SU-DHL-6 (cell line): Measurements from ENCODE around the gene RGL1.

Source experiments
- H2AFZ ChIP-seq: fragments of 200-600 bp; sonication (generic); 2 replicates; pipeline ENCODE4 v1.6.1; 2014; ENCODE audit warnings: low read depth, mild to moderate bottlenecking, moderate library complexity, mixed read lengths, antibody characterized with exemption, low read length; ENCODE audit not compliant: severe bottlenecking
- H3F3A ChIP-seq: fragments of 200-600 bp; shearing (Covaris generic); 2 replicates; pipeline ENCODE4 v1.6.0; 2016; ENCODE audit warnings: antibody characterized with exemption, mild to moderate bottlenecking; ENCODE audit not compliant: insufficient read depth
- H3K27ac ChIP-seq: fragments of 200-600 bp; sonication (generic); 2 replicates; pipeline ENCODE4 v1.5.1; 2016; ENCODE audit warnings: low read depth, mild to moderate bottlenecking, low read length, moderate library complexity, mixed read lengths
- H3K27me3 ChIP-seq: fragments of 200-600 bp; sonication (generic), shearing (Covaris generic); 2 replicates; pipeline ENCODE4 v1.6.0; 2014; ENCODE audit warnings: mild to moderate bottlenecking, low read length
- H3K36me3 ChIP-seq: fragments of 200-600 bp; sonication (generic); 2 replicates; pipeline ENCODE4 v1.6.1; 2014; ENCODE audit warnings: mild to moderate bottlenecking, low read length, mixed read lengths
- H3K4me2 ChIP-seq: fragments of 300-600, 200-600 bp; shearing (Covaris generic), sonication (generic); 2 replicates; pipeline ENCODE4 v1.6.0; 2014; ENCODE audit warnings: low read length, low read depth, mild to moderate bottlenecking; ENCODE audit not compliant: poor library complexity, severe bottlenecking
- H3K4me3 ChIP-seq: fragments of 200-600 bp; sonication (generic); 2 replicates; pipeline ENCODE4 v1.5.1; 2014; ENCODE audit warnings: antibody characterized with exemption, low read length, mild to moderate bottlenecking, mixed read lengths; ENCODE audit not compliant: insufficient read depth, poor library complexity, severe bottlenecking
- H3K79me2 ChIP-seq: fragments of 200-600 bp; sonication (generic); 2 replicates; pipeline ENCODE4 v1.6.1; 2014; ENCODE audit warnings: mild to moderate bottlenecking, low read length, moderate library complexity; ENCODE audit not compliant: insufficient read depth
- H3K9ac ChIP-seq: fragments of 200-600 bp; sonication (generic); 2 replicates; pipeline ENCODE4 v1.7.0; 2014; ENCODE audit warnings: mild to moderate bottlenecking, low read length
- H3K9me2 ChIP-seq: fragments of 200-600 bp; sonication (generic); replicated peaks from 2 replicates; pipeline ENCODE4 v1.6.1; 2014; ENCODE audit warnings: low read length; ENCODE audit not compliant: insufficient read depth
- H3K9me3 ChIP-seq: fragments of 200-600 bp; sonication (generic); 2 replicates; pipeline ENCODE4 v1.6.1; 2014; ENCODE audit warnings: low read length, mixed read lengths; ENCODE audit not compliant: insufficient read depth
- H4K20me1 ChIP-seq: fragments of 200-600 bp; sonication (generic); 2 replicates; pipeline ENCODE4 v1.6.1; 2014; ENCODE audit warnings: low read depth, mild to moderate bottlenecking, antibody characterized with exemption, low read length, moderate library complexity, mixed read lengths
- CTCF ChIP-seq: fragments of 200-600 bp; sonication (generic); IDR thresholded peaks from one replicate; pipeline ENCODE4 v1.5.1; 2017; ENCODE audit warnings: antibody characterized with exemption, mild to moderate bottlenecking, low read length, moderate library complexity; ENCODE audit not compliant: insufficient read depth, poor library complexity, severe bottlenecking
- EZH2phosphoT487 ChIP-seq: fragments of 200-600 bp; sonication (generic), shearing (Covaris generic); conservative IDR thresholded peaks from 2 replicates; pipeline ENCODE4 v1.6.1; 2018; ENCODE audit warnings: mild to moderate bottlenecking, antibody characterized with exemption, low read length, moderate library complexity, mixed read lengths

The RGL1 gene

GRCh38 chr1:183920651-183921050 lies 115.7 kb downstream of the RGL1 start:
- H3K36me3 ChIP-seq = no peaks in the 10 kb centered on the region

GRCh38 chr1:183922197-183922596 lies 117.3 kb downstream of the RGL1 start:
- H3K4me2 ChIP-seq = no peak overlapping the region
- no peaks in the 10 kb centered on the region for H3K79me2 ChIP-seq
- H3K9me2 ChIP-seq = no peaks in the 10 kb centered on the region
- H3K27me3 ChIP-seq = no peaks in the 10 kb centered on the region
- H2AFZ ChIP-seq = no peak overlapping the region
- H3K4me3 ChIP-seq = no peak overlapping the region
- no peaks in the 10 kb centered on the region for H3K36me3 ChIP-seq
- H3K27ac ChIP-seq = no peak overlapping the region
- no peaks in the 10 kb centered on the region for H4K20me1 ChIP-seq
- H3F3A ChIP-seq = no peaks in the 10 kb centered on the region
- no peak overlapping the region for H3K9ac ChIP-seq
- TF ChIP-seq EZH2phosphoT487 (no peak), CTCF (no peak)
- H3K9me3 ChIP-seq = no peaks in the 10 kb centered on the region

More at GRCh38 chr1:183920651-183921050, 115.7 kb downstream of the RGL1 start:
- no peak overlapping the region for H2AFZ ChIP-seq
- H3K9me2 ChIP-seq = no peaks in the 10 kb centered on the region
- H3K9me3 ChIP-seq = no peaks in the 10 kb centered on the region
- no peaks in the 10 kb centered on the region for H4K20me1 ChIP-seq
- TF ChIP-seq EZH2phosphoT487 (no peak), CTCF (no peak)
- no peak overlapping the region for H3K27ac ChIP-seq
- no peaks in the 10 kb centered on the region for H3K27me3 ChIP-seq
- no peak overlapping the region for H3K4me2 ChIP-seq
- H3K79me2 ChIP-seq = no peaks in the 10 kb centered on the region
- H3K4me3 ChIP-seq = no peak overlapping the region
- no peak overlapping the region for H3K9ac ChIP-seq
- no peaks in the 10 kb centered on the region for H3F3A ChIP-seq

- H3K4me2 ChIP-seq = no peak overlapping the region
- H3F3A ChIP-seq = no peaks in the 10 kb centered on the region
- H3K27ac ChIP-seq = no peak overlapping the region
- TF ChIP-seq EZH2phosphoT487 = no peak
- TF ChIP-seq CTCF = no peak
- H3K36me3 ChIP-seq = no peaks in the 10 kb centered on the region
- H3K9me3 ChIP-seq = no peaks in the 10 kb centered on the region
- no peak overlapping the region for H3K4me3 ChIP-seq
- no peaks in the 10 kb centered on the region for H3K79me2 ChIP-seq
- no peaks in the 10 kb centered on the region for H3K27me3 ChIP-seq
- H3K9me2 ChIP-seq = no peaks in the 10 kb centered on the region
- no peaks in the 10 kb centered on the region for H4K20me1 ChIP-seq
- no peak overlapping the region for H3K9ac ChIP-seq
- no peak overlapping the region for H2AFZ ChIP-seq
Observed at GRCh38 chr1:183925947-183926346, 121.0 kb downstream of the RGL1 start.

GRCh38 chr1:183926983-183927382 lies 122.1 kb downstream of the RGL1 start:
- Histone ChIP-seq H2AFZ (no peak overlapping the region), H3F3A (no peaks in the 10 kb centered on the region), H4K20me1 (no peaks in the 10 kb centered on the region), H3K79me2 (no peaks in the 10 kb centered on the region), H3K36me3 (no peaks in the 10 kb centered on the region), H3K4me2 (no peak overlapping the region), H3K9ac (no peak overlapping the region), H3K9me3 (no peaks in the 10 kb centered on the region), H3K9me2 (no peaks in the 10 kb centered on the region), H3K4me3 (no peak overlapping the region), H3K27ac (no peak overlapping the region), H3K27me3 (no peaks in the 10 kb centered on the region)
- TF ChIP-seq CTCF (no peak), EZH2phosphoT487 (no peak)
